Left lung (tissue), 10 donors: ENCODE data around the gene ALDOC. TPM values are rescaled to one million over a fixed set of nuclear protein-coding genes. Genes with fewer than 3 reads are reported as not detected.
A peak's percentile ranks its signal among the peaks of the same experiment; 100 is the strongest.

Source experiments
- ATAC-seq: fragments of 200-7000 bp; cut with Tn5 transposase; one replicate; pipeline ENCODE4 v1.9.1; 2020; ENCODE audit warnings: moderate library complexity
- DNase-seq, 4 donors: peaks; one replicate each; pipeline ENCODE4 v3.0.0-alpha.2; 2013 to 2020
- H3K27ac ChIP-seq, 2 donors: fragments of 200-600 bp; sonication (generic) in 1 of 2; one replicate each; pipeline versions ENCODE4 v1.5.0 to v1.8.0; 2020 to 2021
- H3K27me3 ChIP-seq, 2 donors: fragments of 200-600 bp; sonication (generic) in 1 of 2; one replicate each; pipeline versions ENCODE4 v1.5.0 to v1.8.0; 2020 to 2021
- H3K36me3 ChIP-seq, 2 donors: fragments of 200-600 bp; sonication (generic) in 1 of 2; one replicate each; pipeline versions ENCODE4 v1.5.0 to v1.8.0; 2020 to 2021
- H3K4me1 ChIP-seq, 2 donors: fragments of 200-600 bp; one replicate each; pipeline ENCODE4 v1.8.0; 2021
- H3K4me3 ChIP-seq, 2 donors: fragments of 200-600 bp; sonication (generic) in 1 of 2; one replicate each; pipeline versions ENCODE4 v1.5.0 to v1.8.0; 2020 to 2021; ENCODE audit warnings: mild to moderate bottlenecking in 1 of 2
- H3K9me3 ChIP-seq, 2 donors: fragments of 200-600 bp; sonication (generic) in 1 of 2; one replicate each; pipeline versions ENCODE4 v1.5.0 to v1.8.0; 2020 to 2021
- intact Hi-C, 2 donors: fragments of 100-400 bp; cut with DNase I; formaldehyde crosslinking; loops; one replicate each; pipeline versions ENCODE4 v1.11.2 to v1.14.2; 2022
- polyA plus RNA-seq, 6 donors: library from polyadenylated mRNA; unstranded; fragments of 120-200 nt; gene quantifications; one replicate each; pipeline ENCODE4 v1.2.1, GENCODE V29; 2013; ENCODE audit not compliant: insufficient read length in 6 of 6
- total RNA-seq, 2 donors: library from RNA; stranded (reverse); fragmentation: NEBNext Ultra II Directional; extraction: Animal tissue kit (Norgen Biotek cat#: 25700); gene quantifications; one replicate each; pipeline ENCODE4 v1.2.1, GENCODE V29; 2021
- TF ChIP-seq, protein P1 (sequence below), 2 donors: fragments of 200-600 bp; sonication (generic) in 1 of 2; IDR thresholded peaks; one replicate each; pipeline versions ENCODE4 v1.5.0 to v1.8.0; 2021; ENCODE audit warnings: antibody characterized with exemption in 2 of 2
- donor health status: DM: no; HTN: yes; CAD: no.
- donor health status: DM: no; HTN: no; CAD: no.

The ALDOC gene
- total and polyA plus RNA-seq, 8 donors: 10.9 to 25.5 (median 18.6) TPM

GRCh38 chr17:28553000-28553505 is 23.6 kb downstream of the ALDOC start:
- Histone ChIP-seq H3K4me1 (peaks cover 0 to 45% of the 10 kb centered on the region in 2 donors), H3K27ac (no peak overlapping the region), H3K36me3 (peaks cover 0 to 46% of the 10 kb centered on the region in 2 donors), H3K9me3 (no peaks in the 10 kb centered on the region), H3K4me3 (peak overlapping the region in 1 of 2 donors; percentile 93), H3K27me3 (no peaks in the 10 kb centered on the region)
- intact Hi-C loops: loop anchor here in 1 of 2 donors (5.0 kb wide), 1 partner anchor 56 kb away; no protein-coding TSS in a partner anchor
- ATAC-seq (no peak), DNase-seq (no peak)
- TF ChIP-seq, protein P1, sequence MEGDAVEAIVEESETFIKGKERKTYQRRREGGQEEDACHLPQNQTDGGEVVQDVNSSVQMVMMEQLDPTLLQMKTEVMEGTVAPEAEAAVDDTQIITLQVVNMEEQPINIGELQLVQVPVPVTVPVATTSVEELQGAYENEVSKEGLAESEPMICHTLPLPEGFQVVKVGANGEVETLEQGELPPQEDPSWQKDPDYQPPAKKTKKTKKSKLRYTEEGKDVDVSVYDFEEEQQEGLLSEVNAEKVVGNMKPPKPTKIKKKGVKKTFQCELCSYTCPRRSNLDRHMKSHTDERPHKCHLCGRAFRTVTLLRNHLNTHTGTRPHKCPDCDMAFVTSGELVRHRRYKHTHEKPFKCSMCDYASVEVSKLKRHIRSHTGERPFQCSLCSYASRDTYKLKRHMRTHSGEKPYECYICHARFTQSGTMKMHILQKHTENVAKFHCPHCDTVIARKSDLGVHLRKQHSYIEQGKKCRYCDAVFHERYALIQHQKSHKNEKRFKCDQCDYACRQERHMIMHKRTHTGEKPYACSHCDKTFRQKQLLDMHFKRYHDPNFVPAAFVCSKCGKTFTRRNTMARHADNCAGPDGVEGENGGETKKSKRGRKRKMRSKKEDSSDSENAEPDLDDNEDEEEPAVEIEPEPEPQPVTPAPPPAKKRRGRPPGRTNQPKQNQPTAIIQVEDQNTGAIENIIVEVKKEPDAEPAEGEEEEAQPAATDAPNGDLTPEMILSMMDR (IDR thresholded peaks at IDR 0.05): no peak

- peak within 1 kb of the TSS in 1 of 2 donors; percentile 77 for H3K27ac ChIP-seq
- peaks cover 0 to 49% of the 10 kb centered on the region in 2 donors for H3K4me1 ChIP-seq
- H3K36me3 ChIP-seq: peaks cover 0 to 39% of the 10 kb centered on the region in 2 donors
- no peaks in the 10 kb centered on the region for H3K9me3 ChIP-seq
- DNase-seq (peak; percentile 72 to 98 (median 84)), ATAC-seq (peak; percentile 95)
- H3K27me3 ChIP-seq: no peaks in the 10 kb centered on the region
- peak within 1 kb of the TSS; percentile 93 to 98 for H3K4me3 ChIP-seq
- intact Hi-C loops: loop anchor here in 1 of 2 donors (5.0 kb wide), 1 partner anchor 55 kb away; no protein-coding TSS in a partner anchor
- TF ChIP-seq, protein P1 (IDR thresholded peaks at IDR 0.05): no peak
Measured at GRCh38 chr17:28552176-28552999, 24.3 kb downstream of the ALDOC start, which contains the start of gene UNC119. TSS of gene UNC119 (minus strand) at chr17:28552624. CDS start at chr17:28552557, 67 bp downstream.

DNA sequence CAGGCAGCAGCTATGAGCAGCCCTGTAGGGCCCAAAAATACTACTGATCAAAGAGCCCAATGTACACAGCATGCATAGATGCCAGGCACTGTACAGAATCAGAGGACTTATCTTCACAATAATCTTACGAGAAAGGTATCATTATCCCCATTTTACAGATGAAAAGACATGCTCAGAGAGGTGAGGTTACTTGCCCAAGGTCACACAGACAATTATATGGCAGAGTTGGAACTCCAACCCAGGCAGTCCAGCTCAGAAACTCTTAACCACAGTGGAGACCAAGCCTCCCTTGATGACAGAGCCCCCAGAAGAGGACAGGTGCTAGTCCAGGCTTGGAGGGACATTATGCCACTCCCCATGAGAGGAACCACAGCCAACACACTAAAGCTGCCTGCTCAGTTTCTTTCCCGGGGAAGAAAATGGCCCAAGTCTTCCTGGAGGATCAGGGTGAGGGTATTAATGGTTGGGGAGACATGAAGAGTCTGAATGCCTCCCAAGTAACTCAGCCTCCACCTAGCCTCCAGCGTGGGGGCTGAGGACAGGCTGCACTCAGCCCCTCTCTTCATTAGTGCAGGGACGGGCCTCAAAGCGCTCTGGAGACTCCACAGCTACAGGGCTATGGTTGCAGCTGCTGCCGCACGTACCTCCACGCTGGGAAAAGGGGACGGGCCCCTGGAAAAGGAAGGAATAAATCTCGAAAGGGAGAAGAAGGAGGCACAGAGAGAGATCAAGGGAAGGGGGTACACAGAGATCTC is 25.1 kb downstream of the ALDOC start:
- Histone ChIP-seq H3K36me3 (peaks cover 0 to 39% of the 10 kb centered on the region in 2 donors), H3K9me3 (no peaks in the 10 kb centered on the region), H3K4me3 (peak overlapping the region; percentile 93 to 98), H3K27ac (peak overlapping the region in 1 of 2 donors; percentile 77), H3K4me1 (peaks cover 0 to 53% of the 10 kb centered on the region in 2 donors), H3K27me3 (no peaks in the 10 kb centered on the region)
- TF ChIP-seq, protein P1 (IDR thresholded peaks at IDR 0.05): no peak
- DNase-seq: peak in 1 of 4 donors; percentile 26
- peak; percentile 22 for ATAC-seq
- intact Hi-C loops: loop anchor here in 1 of 2 donors (5.0 kb wide), 1 partner anchor 54 kb away; no protein-coding TSS in a partner anchor

DNA sequence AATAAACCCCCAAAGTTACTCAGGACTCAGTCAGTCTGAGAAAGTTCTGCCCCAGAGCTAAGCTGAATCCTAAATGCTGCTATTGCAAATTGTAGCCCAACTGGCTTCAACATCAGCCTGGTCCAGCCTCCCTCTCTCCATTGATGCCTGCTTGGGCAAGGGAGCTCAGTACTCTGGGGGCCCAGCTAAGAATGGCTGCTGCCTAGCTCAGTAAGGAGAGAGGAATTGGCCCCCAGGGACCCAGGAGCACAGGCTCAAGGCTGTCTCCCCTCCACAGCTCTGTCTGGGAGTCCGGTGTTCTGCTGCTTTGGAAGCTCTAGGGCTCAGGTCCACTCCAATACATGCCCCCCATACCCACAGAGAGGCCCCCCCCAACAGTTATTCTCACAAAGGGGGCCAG is 25.8 kb downstream of the ALDOC start:
- intact Hi-C loops: loop anchor here in 1 of 2 donors (5.0 kb wide), 1 partner anchor 54 kb away; no protein-coding TSS in a partner anchor
- TF ChIP-seq, protein P1 (IDR thresholded peaks at IDR 0.05): no peak
- Histone ChIP-seq H3K4me3 (no peak overlapping the region), H3K9me3 (no peaks in the 10 kb centered on the region), H3K36me3 (peaks cover 0 to 33% of the 10 kb centered on the region in 2 donors), H3K27me3 (no peaks in the 10 kb centered on the region), H3K4me1 (peaks cover 0 to 53% of the 10 kb centered on the region in 2 donors), H3K27ac (no peak overlapping the region)
- no peak for DNase-seq
- ATAC-seq: no peak
